D721Med (cell line): ENCODE results near the gene RBM47.
"Not testable (repeated sequence)": the region's sequence is repeated elsewhere in the genome, so short reads cannot be mapped to it uniquely, and the experiment has no call there.

Experiments used
- DNase-seq: peaks from one replicate; pipeline ENCODE4 v3.0.0; 2011; ENCODE audit warnings: low spot score; ENCODE audit not compliant: insufficient read length
- FAIRE-seq: peaks from 2 replicates; lab custom pipeline; 2011; peaks lifted over from hg19 to GRCh38; lab: Jason Lieb, UNC
- CTCF ChIP-seq: IDR thresholded peaks from 2 replicates; pipeline ENCODE4 v1.5.1; 2012; ENCODE audit warnings: mild to moderate bottlenecking, control low read depth; ENCODE audit not compliant: insufficient read depth; ENCODE audit errors: missing control alignments

The RBM47 gene

GRCh38 chr4:40563401-40563800 is 66.3 kb downstream of the RBM47 start:
- FAIRE-seq (no peak), DNase-seq (no peak)
- TF ChIP-seq CTCF: no peak

- no peak for DNase-seq
- no peak for FAIRE-seq
- TF ChIP-seq CTCF: no peak
Measured at GRCh38 chr4:40562681-40563080, 67.0 kb downstream of the RBM47 start.

GRCh38 chr4:40562208-40562607 is 67.5 kb downstream of the RBM47 start:
- no peak for FAIRE-seq
- DNase-seq: no peak
- no peak for TF ChIP-seq CTCF

- not testable (repeated sequence) for FAIRE-seq, DNase-seq
Measured at GRCh38 chr4:40561543-40562177, 68.0 kb downstream of the RBM47 start.

- TF ChIP-seq CTCF: no peak
- FAIRE-seq: no peak
- no peak for DNase-seq
Measured at GRCh38 chr4:40559585-40560465, 69.8 kb downstream of the RBM47 start.

GRCh38 chr4:40557736-40558135 is 71.9 kb downstream of the RBM47 start:
- FAIRE-seq (no peak), DNase-seq (no peak)
- TF ChIP-seq CTCF: no peak

GRCh38 chr4:40555176-40555900 is 74.3 kb downstream of the RBM47 start:
- DNase-seq: no peak
- TF ChIP-seq CTCF: no peak
- FAIRE-seq: no peak

- FAIRE-seq, DNase-seq: not testable (repeated sequence)
Measured at GRCh38 chr4:40554641-40555040, 75.0 kb downstream of the RBM47 start.
